Measurements from ENCODE around the gene STIM1.

DNA sequence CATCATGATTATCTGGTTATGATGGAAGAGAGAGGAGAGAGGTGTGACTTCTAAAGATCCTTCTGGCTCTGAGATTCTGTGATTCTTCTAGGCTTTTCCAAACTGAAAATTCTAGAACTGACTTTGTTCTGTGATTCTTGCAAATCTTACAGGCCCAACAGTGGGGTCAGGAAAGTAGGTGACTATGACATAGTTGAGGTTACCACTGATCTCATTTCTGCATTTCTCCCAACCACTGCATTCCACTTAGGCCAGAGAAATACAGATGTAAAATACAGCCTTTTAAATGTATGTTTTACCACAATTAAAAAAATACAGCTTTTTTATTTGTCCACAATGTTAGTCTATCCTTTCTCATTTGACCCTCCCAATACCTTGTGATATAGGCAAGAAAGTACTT lies 83.7 kb downstream of the STIM1 start:
- TF ChIP-seq POLR2AphosphoS5 (IDR thresholded peaks at IDR 0.05; ENCODE audit: borderline replicate concordance, low read depth, low read length) = no peak
- no peak for TF ChIP-seq EZH2 (IDR thresholded peaks at IDR 0.05)
- TF ChIP-seq FOXP2 (optimal IDR thresholded peaks at IDR 0.05; ENCODE audit: control extremely low read depth, extremely low read length, insufficient read depth) = no peak
